ENCODE measurements around the gene KCNJ2. TPM values are rescaled to one million over a fixed set of nuclear protein-coding genes. Genes with fewer than 3 reads are reported as not detected.

Gene KCNJ2
- polyA plus RNA-seq, 1 donor from 2014 or later: 2.3 TPM

GRCh38 chr17:70181866-70182265 is 12.5 kb downstream of the KCNJ2 start:
- H3K27ac ChIP-seq (ENCODE audit: low read length): no peak overlapping the region
- H3K27me3 ChIP-seq (ENCODE audit: insufficient read depth, low read depth, low read length): no peaks in the 10 kb centered on the region
- H3K36me3 ChIP-seq (ENCODE audit: insufficient read depth, low read length): no peaks in the 10 kb centered on the region
- H3K79me2 ChIP-seq (replicated peaks; ENCODE audit: insufficient read depth, low read length): no peaks in the 10 kb centered on the region
- H3K4me2 ChIP-seq (ENCODE audit: low read length): no peak overlapping the region
- no peaks in the 10 kb centered on the region for H4K20me1 ChIP-seq (ENCODE audit: insufficient read depth)
- no peak overlapping the region for H3K9ac ChIP-seq (ENCODE audit: low read length)
- H3K4me3 ChIP-seq (ENCODE audit: low read length): no peak overlapping the region
- H2AFZ ChIP-seq (ENCODE audit: low read depth, low read length): no peak overlapping the region
- no peak for TF ChIP-seq RAD21 (conservative IDR thresholded peaks at IDR 0.05)
- TF ChIP-seq POLR2AphosphoS5 (IDR thresholded peaks at IDR 0.05): no peak
- TF ChIP-seq TAF1 (IDR thresholded peaks at IDR 0.05; ENCODE audit: low read depth): no peak
- no peak for TF ChIP-seq MXI1 (conservative IDR thresholded peaks at IDR 0.05; ENCODE audit: poor library complexity, severe bottlenecking)
- TF ChIP-seq SMC3 (conservative IDR thresholded peaks at IDR 0.05; ENCODE audit: poor library complexity): no peak
- no peak for TF ChIP-seq EP300 (conservative IDR thresholded peaks at IDR 0.05; ENCODE audit: poor library complexity, severe bottlenecking)
- no peak for TF ChIP-seq EZH2 (IDR thresholded peaks at IDR 0.05; ENCODE audit: borderline replicate concordance, insufficient read depth, low read length, poor library complexity, severe bottlenecking)
- no peak for TF ChIP-seq CTCF (IDR thresholded peaks at IDR 0.05; ENCODE audit: poor library complexity, severe bottlenecking)
- TF ChIP-seq REST (IDR thresholded peaks at IDR 0.05; ENCODE audit: borderline replicate concordance): no peak
- H3K9me3 ChIP-seq (ENCODE audit: low read length): no peaks in the 10 kb centered on the region
- no peaks in the 10 kb centered on the region for H3K9me2 ChIP-seq (ENCODE audit: insufficient read depth, low read length)
- H3F3A ChIP-seq (ENCODE audit: insufficient read depth, low read length, poor library complexity, severe bottlenecking): no peaks in the 10 kb centered on the region

- no peak for TF ChIP-seq EP300 (conservative IDR thresholded peaks at IDR 0.05; ENCODE audit: poor library complexity, severe bottlenecking)
- TF ChIP-seq MXI1 (conservative IDR thresholded peaks at IDR 0.05; ENCODE audit: poor library complexity, severe bottlenecking): no peak
- no peak for TF ChIP-seq EZH2 (IDR thresholded peaks at IDR 0.05; ENCODE audit: borderline replicate concordance, insufficient read depth, low read length, poor library complexity, severe bottlenecking)
- TF ChIP-seq CTCF (IDR thresholded peaks at IDR 0.05; ENCODE audit: poor library complexity, severe bottlenecking): no peak
- no peak for TF ChIP-seq REST (IDR thresholded peaks at IDR 0.05; ENCODE audit: borderline replicate concordance)
- no peak for TF ChIP-seq SMC3 (conservative IDR thresholded peaks at IDR 0.05; ENCODE audit: poor library complexity)
- no peak for TF ChIP-seq RAD21 (conservative IDR thresholded peaks at IDR 0.05)
- no peak for TF ChIP-seq POLR2AphosphoS5 (IDR thresholded peaks at IDR 0.05)
- no peak for TF ChIP-seq TAF1 (IDR thresholded peaks at IDR 0.05; ENCODE audit: low read depth)
- Histone ChIP-seq H3K27me3 (ENCODE audit: insufficient read depth, low read depth, low read length) (no peaks in the 10 kb centered on the region), H3K4me3 (ENCODE audit: low read length) (no peak overlapping the region), H3K36me3 (ENCODE audit: insufficient read depth, low read length) (no peaks in the 10 kb centered on the region), H3K9me3 (ENCODE audit: low read length) (no peaks in the 10 kb centered on the region), H3K79me2 (replicated peaks; ENCODE audit: insufficient read depth, low read length) (no peaks in the 10 kb centered on the region), H2AFZ (ENCODE audit: low read depth, low read length) (no peak overlapping the region), H3K9ac (ENCODE audit: low read length) (no peak overlapping the region), H4K20me1 (ENCODE audit: insufficient read depth) (no peaks in the 10 kb centered on the region), H3K4me2 (ENCODE audit: low read length) (no peak overlapping the region), H3K9me2 (ENCODE audit: insufficient read depth, low read length) (no peaks in the 10 kb centered on the region), H3K27ac (ENCODE audit: low read length) (no peak overlapping the region), H3F3A (ENCODE audit: insufficient read depth, low read length, poor library complexity, severe bottlenecking) (no peaks in the 10 kb centered on the region)
Observed at GRCh38 chr17:70183508-70183907, 14.2 kb downstream of the KCNJ2 start.
